Measurements from ENCODE around the gene FAM78B.

DNA sequence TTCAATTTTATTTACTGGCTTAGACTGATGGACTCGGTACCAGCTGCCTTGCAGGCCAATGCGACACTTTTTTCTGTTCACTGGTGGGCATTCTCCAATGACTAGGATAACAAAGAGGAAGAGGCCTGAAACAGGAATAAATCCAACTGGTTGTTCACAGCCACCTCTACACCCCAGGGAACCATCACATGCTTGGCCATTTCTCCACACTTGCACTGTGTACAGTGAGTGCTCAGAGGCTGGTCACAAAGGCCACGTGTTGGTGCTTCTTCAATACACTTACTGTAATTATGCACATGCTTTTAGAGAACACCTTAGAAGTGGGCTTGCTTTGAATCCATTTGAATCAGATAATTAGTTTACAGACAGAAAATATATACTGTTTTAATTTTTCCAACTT is 113.4 kb downstream of the FAM78B start:
- TF ChIP-seq CTCF (conservative IDR thresholded peaks at IDR 0.05; ENCODE audit: low read depth, low read length), result no peak
- TF ChIP-seq EZH2 (IDR thresholded peaks at IDR 0.05; ENCODE audit: low read length, unreplicated experiment), result no peak
- TF ChIP-seq EZH2phosphoT487 (IDR thresholded peaks at IDR 0.05; ENCODE audit: borderline replicate concordance, low read length), result no peak
